Measurements from ENCODE around the gene TRIP11. TPM values are rescaled to one million over a fixed set of nuclear protein-coding genes. Genes with fewer than 3 reads are reported as not detected.

The TRIP11 gene
- total RNA-seq, 2 donors from 2014 or later: 51.2 to 53.2 TPM

GRCh38 chr14:91929700-91930099 lies 110.2 kb downstream of the TRIP11 start:
- DNase-seq (ENCODE audit: low spot score): no peak
- intact Hi-C loops (cut with DNase I): no loop called here

- DNase-seq (ENCODE audit: low spot score): no peak
- intact Hi-C loops (cut with DNase I): no loop called here
These were observed 112.1 kb downstream of the TRIP11 start for GRCh38 chr14:91927800-91928199.

- intact Hi-C loops (cut with DNase I): no loop called here
- DNase-seq (ENCODE audit: low spot score): no peak
These were observed 112.7 kb downstream of the TRIP11 start for GRCh38 chr14:91927191-91927590.

GRCh38 chr14:91926131-91926890 lies 113.5 kb downstream of the TRIP11 start:
- DNase-seq (ENCODE audit: low spot score): no peak
- intact Hi-C loops (cut with DNase I): no loop called here

- intact Hi-C loops (cut with DNase I): no loop called here
- no peak for DNase-seq (ENCODE audit: low spot score)
These were observed 114.1 kb downstream of the TRIP11 start for GRCh38 chr14:91925727-91926121.

GRCh38 chr14:91925001-91925726 lies 114.7 kb downstream of the TRIP11 start:
- intact Hi-C loops (cut with DNase I): no loop called here
- peak; percentile 82 for DNase-seq (ENCODE audit: low spot score)

- DNase-seq (ENCODE audit: low spot score): no peak
These were observed 119.3 kb downstream of the TRIP11 start for GRCh38 chr14:91920526-91920925.

GRCh38 chr14:91919814-91920213 lies 120.0 kb downstream of the TRIP11 start:
- intact Hi-C loops (cut with DNase I): no loop called here
- DNase-seq (ENCODE audit: low spot score): peak; percentile 86

More at GRCh38 chr14:91920526-91920925, 119.3 kb downstream of the TRIP11 start:
- intact Hi-C loops (cut with DNase I): no loop called here

GRCh38 chr14:91918186-91918883 lies 121.5 kb downstream of the TRIP11 start:
- no peak for DNase-seq (ENCODE audit: low spot score)
- intact Hi-C loops (cut with DNase I): no loop called here

Other genes with a start within 250 kb of the TRIP11 start
- gene TC2N, start 172.5 kb downstream of the TRIP11 start, total RNA-seq: 10 to 100 TPM; 12.7 to 28.3 TPM
- 100 to 1,000 TPM; 105 to 186 TPM for gene FBLN5, start 92.4 kb downstream of the TRIP11 start, total RNA-seq
- gene ATXN3, start 66.5 kb upstream of the TRIP11 start, total RNA-seq: 10 to 100 TPM; 45.1 to 48.4 TPM
- gene NDUFB1, start 81.6 kb upstream of the TRIP11 start, total RNA-seq: 100 to 1,000 TPM in 1 of 2 donors, 10 to 100 TPM in 1; 92.3 to 158 TPM
- gene CPSF2, start 81.9 kb upstream of the TRIP11 start, total RNA-seq: 10 to 100 TPM; 42.0 to 50.5 TPM